Uterus (tissue), 4 donors: ENCODE results near the gene SCD5. TPM values are rescaled to one million over a fixed set of nuclear protein-coding genes. Genes with fewer than 3 reads are reported as not detected.

Source experiments
- DNase-seq, 2 donors: peaks; one replicate each; pipeline ENCODE4 v3.0.0-alpha.2; 2019 to 2020
- H3K27ac ChIP-seq, 2 donors: fragments of 200-600 bp; sonication (generic); 1 replicate in 1 of 2; 2 replicates in 1 of 2; pipeline ENCODE4 v1.5.1; 2016 to 2018
- H3K27me3 ChIP-seq, 2 donors: fragments of 200-600 bp; sonication (generic); one replicate each; pipeline ENCODE4 v1.5.1; 2018 to 2019; ENCODE audit warnings: control low read depth in 1 of 2
- H3K36me3 ChIP-seq, 2 donors: fragments of 200-600 bp; sonication (generic); one replicate each; pipeline ENCODE4 v1.5.1; 2019; ENCODE audit warnings: control low read depth in 1 of 2
- H3K4me1 ChIP-seq, 2 donors: fragments of 200-600 bp; sonication (generic); one replicate each; pipeline ENCODE4 v1.5.1; 2018 to 2019; ENCODE audit warnings: control low read depth in 1 of 2
- H3K4me3 ChIP-seq, 2 donors: fragments of 200-600 bp; sonication (generic); 1 replicate in 1 of 2; 2 replicates in 1 of 2; pipeline ENCODE4 v1.5.1; 2018 to 2019; ENCODE audit warnings: mild to moderate bottlenecking in 1 of 2
- H3K9me3 ChIP-seq, 2 donors: fragments of 200-600 bp; sonication (generic); one replicate each; pipeline ENCODE4 v1.5.1; 2019; ENCODE audit warnings: control low read depth in 1 of 2
- CTCF ChIP-seq, 4 experiments: fragments of 200-600 bp in 2 of 4; fragments of 450-650 bp in 2 of 4; sonication (generic) in 2 of 4; IDR thresholded peaks; one replicate each; pipeline ENCODE4 v1.5.1; 2016 to 2019; ENCODE audit warnings: antibody characterized with exemption in 4 of 4, mild to moderate bottlenecking in 2 of 4, moderate library complexity in 1 of 4
- POLR2A ChIP-seq, 2 donors: fragments of 450-650 bp; IDR thresholded peaks; one replicate each; pipeline ENCODE4 v1.6.1; 2016; ENCODE audit warnings: antibody characterized with exemption in 2 of 2, mild to moderate bottlenecking in 1 of 2, moderate library complexity in 1 of 2
- intact Hi-C: fragments of 100-400 bp; cut with DNase I; formaldehyde crosslinking; loops from one replicate; pipeline ENCODE4 v1.15.1; 2023; ENCODE audit warnings: low total_unique reads
- total RNA-seq, 4 donors: library from RNA; depleted of rRNA in 3 of 4; stranded (reverse); fragments of >200 nt in 3 of 4; gene quantifications; one replicate each; pipeline versions ENCODE4 v1.1.0 to v1.2.4, GENCODE V29; 2014 to 2023
- donor health status: DM: yes; HTN: yes; CAD: no.

Gene SCD5
- total RNA-seq, 4 donors from 2014 or later, result 4.1 to 30.3 (median 7.8) TPM

DNA sequence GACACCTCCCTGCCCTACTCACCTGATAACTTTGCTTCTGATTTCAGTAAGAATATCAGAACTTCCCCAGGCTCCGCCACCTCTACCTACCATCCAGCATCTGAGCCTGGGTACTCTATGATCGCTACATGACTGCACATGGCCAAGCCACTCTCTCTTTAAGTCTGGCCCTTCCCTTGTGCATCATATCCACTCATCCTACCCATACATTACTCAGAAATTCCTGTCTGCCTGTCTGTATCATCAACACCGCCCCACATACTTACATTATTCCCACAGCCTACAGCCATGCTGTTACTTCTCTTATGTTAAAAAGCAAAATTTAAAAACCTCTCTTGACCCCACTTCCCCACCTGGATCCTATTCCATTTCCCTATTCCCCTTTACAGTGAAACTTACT, 84.7 kb downstream of the SCD5 start:
- no peak for DNase-seq
- Histone ChIP-seq H3K27me3 (no peaks in the 10 kb centered on the region), H3K4me1 (no peaks in the 10 kb centered on the region), H3K9me3 (no peaks in the 10 kb centered on the region), H3K36me3 (no peaks in the 10 kb centered on the region), H3K4me3 (no peak overlapping the region), H3K27ac (no peak overlapping the region)
- TF ChIP-seq CTCF (IDR thresholded peaks at IDR 0.05), result no peak
- TF ChIP-seq POLR2A (IDR thresholded peaks at IDR 0.05), result no peak
- intact Hi-C loops, result no loop called here

GRCh38 chr4:82712561-82712960, 86.0 kb downstream of the SCD5 start:
- H3K27ac ChIP-seq, result no peak overlapping the region
- no peaks in the 10 kb centered on the region for H3K4me1 ChIP-seq
- no peaks in the 10 kb centered on the region for H3K36me3 ChIP-seq
- TF ChIP-seq CTCF (IDR thresholded peaks at IDR 0.05) (no peak), POLR2A (IDR thresholded peaks at IDR 0.05) (no peak)
- H3K4me3 ChIP-seq, result no peak overlapping the region
- H3K9me3 ChIP-seq, result no peaks in the 10 kb centered on the region
- intact Hi-C loops, result no loop called here
- DNase-seq, result no peak
- H3K27me3 ChIP-seq, result no peaks in the 10 kb centered on the region

DNA sequence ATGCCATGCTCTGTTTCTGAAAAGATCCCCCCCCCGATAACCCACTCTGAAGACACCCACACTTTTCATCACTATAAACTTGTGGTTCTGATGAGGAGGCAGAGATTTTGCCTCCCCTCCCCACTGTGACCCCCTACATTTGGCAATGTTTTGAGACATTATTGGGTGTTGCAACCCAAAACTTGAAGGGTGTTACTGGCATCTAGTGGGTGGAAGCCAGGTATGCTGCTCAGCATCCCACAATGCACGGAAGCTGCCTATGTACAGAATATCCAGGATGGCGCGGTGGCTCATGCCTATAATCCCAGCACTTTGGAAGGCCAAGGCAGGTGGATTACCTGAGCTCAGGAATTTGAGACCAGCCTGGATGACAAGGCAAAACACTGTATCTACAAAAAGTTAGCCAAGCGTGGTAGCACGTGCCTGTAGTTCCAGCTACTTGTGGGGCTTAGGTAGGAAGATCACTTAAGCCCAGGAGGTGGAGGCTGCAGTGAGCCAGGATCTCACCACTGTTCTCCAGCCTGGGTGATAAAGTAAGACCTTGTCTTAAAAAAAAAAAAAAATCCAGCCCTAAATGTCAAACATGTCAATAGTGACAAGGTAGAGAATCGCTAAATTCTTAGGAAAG, 87.3 kb downstream of the SCD5 start:
- H3K36me3 ChIP-seq, result no peaks in the 10 kb centered on the region
- no peaks in the 10 kb centered on the region for H3K9me3 ChIP-seq
- TF ChIP-seq CTCF (IDR thresholded peaks at IDR 0.05) (no peak), POLR2A (IDR thresholded peaks at IDR 0.05) (no peak)
- H3K4me3 ChIP-seq, result no peak overlapping the region
- intact Hi-C loops, result no loop called here
- H3K27ac ChIP-seq, result no peak overlapping the region
- H3K27me3 ChIP-seq, result no peaks in the 10 kb centered on the region
- H3K4me1 ChIP-seq, result no peaks in the 10 kb centered on the region
- no peak for DNase-seq

GRCh38 chr4:82710197-82710929, 88.2 kb downstream of the SCD5 start:
- H3K9me3 ChIP-seq, result no peaks in the 10 kb centered on the region
- no peaks in the 10 kb centered on the region for H3K27me3 ChIP-seq
- H3K4me3 ChIP-seq, result no peak overlapping the region
- no peaks in the 10 kb centered on the region for H3K36me3 ChIP-seq
- intact Hi-C loops, result no loop called here
- DNase-seq, result no peak
- no peaks in the 10 kb centered on the region for H3K4me1 ChIP-seq
- TF ChIP-seq CTCF (IDR thresholded peaks at IDR 0.05) (no peak), POLR2A (IDR thresholded peaks at IDR 0.05) (no peak)
- no peak overlapping the region for H3K27ac ChIP-seq

- no peaks in the 10 kb centered on the region for H3K4me1 ChIP-seq
- H3K27ac ChIP-seq, result no peak overlapping the region
- no peaks in the 10 kb centered on the region for H3K9me3 ChIP-seq
- intact Hi-C loops, result no loop called here
- no peak for DNase-seq
- no peaks in the 10 kb centered on the region for H3K27me3 ChIP-seq
- TF ChIP-seq POLR2A (IDR thresholded peaks at IDR 0.05), result no peak
- TF ChIP-seq CTCF (IDR thresholded peaks at IDR 0.05), result no peak
- H3K4me3 ChIP-seq, result no peak overlapping the region
- H3K36me3 ChIP-seq, result no peaks in the 10 kb centered on the region
These were observed 89.6 kb downstream of the SCD5 start for GRCh38 chr4:82708982-82709381.
